ENCODE results near the gene ASXL3. TPM values are rescaled to one million over a fixed set of nuclear protein-coding genes. Genes with fewer than 3 reads are reported as not detected.

Gene ASXL3
- total RNA-seq, 1 experiment from 2014 or later = not detected

- no peaks in the 10 kb centered on the region for H3K36me3 ChIP-seq (ENCODE audit: control insufficient read depth in 1 of 2, insufficient read depth in 2 of 2, low read length in 2 of 2)
- intact Hi-C loops (cut with micrococcal nuclease) = loop anchor here (5.0 kb wide), 1 partner anchor 217 kb away; no protein-coding TSS in a partner anchor
- H3K9ac ChIP-seq (ENCODE audit: low read length) = no peak overlapping the region
- DNase-seq (ENCODE audit: low read depth, low spot score) (no peak), ATAC-seq (no peak)
- H3K79me2 ChIP-seq (ENCODE audit: insufficient read depth, low read length) = no peaks in the 10 kb centered on the region
- ChIA-PET POLR2A (no interaction called here), CTCF (no interaction called here), RAD21 (ENCODE audit: low non-redundant PET in 1 of 2, low total read pairs in 2 of 2, uncharacterized antibody in 2 of 2, unreplicated experiment in 2 of 2) (no interaction called here)
- no peak overlapping the region for H3K27ac ChIP-seq (ENCODE audit: low read depth, low read length)
- H2AFZ ChIP-seq (ENCODE audit: low read depth, low read length, poor library complexity, severe bottlenecking) = no peak overlapping the region
- no peak overlapping the region for H3K4me2 ChIP-seq (ENCODE audit: low read length)
- TF ChIP-seq MAX (IDR thresholded peaks at IDR 0.05) = no peak
- TF ChIP-seq YY1 (IDR thresholded peaks at IDR 0.05; ENCODE audit: extremely low read depth, insufficient replicate concordance, low read depth, low read length) = no peak
- no peak for TF ChIP-seq ZFX (IDR thresholded peaks at IDR 0.05)
- H3K9me2 ChIP-seq (ENCODE audit: insufficient read depth) = no peaks in the 10 kb centered on the region
- no peaks in the 10 kb centered on the region for H3K27me3 ChIP-seq (ENCODE audit: insufficient read depth, low read length)
- H3K4me3 ChIP-seq (replicated peaks in 1 of 2; ENCODE audit: low read depth in 1 of 2, low read length in 2 of 2) = no peak overlapping the region
- H3K4me1 ChIP-seq (ENCODE audit: control insufficient read depth in 1 of 2, insufficient read depth in 2 of 2, low read length in 2 of 2) = no peaks in the 10 kb centered on the region
- no TSS peak for BruUV-seq (replicated peaks)
- H4K20me1 ChIP-seq (ENCODE audit: insufficient read depth) = no peaks in the 10 kb centered on the region
- peaks cover 6 to 14% of the 10 kb centered on the region in 2 experiments; a peak in 2 of 4 replicates for H3K9me3 ChIP-seq (ENCODE audit: control insufficient read depth in 1 of 2, insufficient read depth in 1 of 2, low read depth in 1 of 2, low read length in 2 of 2)
Measured at GRCh38 chr18:33699372-33699771, 121.4 kb downstream of the ASXL3 start.

GRCh38 chr18:33700513-33700976, 122.5 kb downstream of the ASXL3 start:
- Histone ChIP-seq H3K27me3 (ENCODE audit: insufficient read depth, low read length) (no peaks in the 10 kb centered on the region), H3K4me2 (ENCODE audit: low read length) (no peak overlapping the region), H3K9ac (ENCODE audit: low read length) (no peak overlapping the region), H3K9me2 (ENCODE audit: insufficient read depth) (no peaks in the 10 kb centered on the region), H3K9me3 (ENCODE audit: control insufficient read depth in 1 of 2, insufficient read depth in 1 of 2, low read depth in 1 of 2, low read length in 2 of 2) (peaks cover 6 to 11% of the 10 kb centered on the region in 2 experiments; a peak in 2 of 4 replicates), H4K20me1 (ENCODE audit: insufficient read depth) (no peaks in the 10 kb centered on the region), H3K36me3 (ENCODE audit: control insufficient read depth in 1 of 2, insufficient read depth in 2 of 2, low read length in 2 of 2) (no peaks in the 10 kb centered on the region), H3K79me2 (ENCODE audit: insufficient read depth, low read length) (no peaks in the 10 kb centered on the region), H3K4me3 (replicated peaks in 1 of 2; ENCODE audit: low read depth in 1 of 2, low read length in 2 of 2) (no peak overlapping the region), H3K4me1 (ENCODE audit: control insufficient read depth in 1 of 2, insufficient read depth in 2 of 2, low read length in 2 of 2) (no peaks in the 10 kb centered on the region), H3K27ac (ENCODE audit: low read depth, low read length) (no peak overlapping the region), H2AFZ (ENCODE audit: low read depth, low read length, poor library complexity, severe bottlenecking) (no peak overlapping the region)
- no TSS peak for BruUV-seq (replicated peaks)
- ATAC-seq (no peak), DNase-seq (ENCODE audit: low read depth, low spot score) (no peak)
- no peak for TF ChIP-seq POLR2AphosphoS5 (IDR thresholded peaks at IDR 0.05; ENCODE audit: low read depth, low read length)
- no peak for TF ChIP-seq SRF (IDR thresholded peaks at IDR 0.05; ENCODE audit: low read depth)
- no peak for TF ChIP-seq TCF7L2 (IDR thresholded peaks at IDR 0.05; ENCODE audit: borderline replicate concordance, extremely low read depth, insufficient read depth, insufficient read length)
- no peak for TF ChIP-seq EGR1 (IDR thresholded peaks at IDR 0.05; ENCODE audit: low read depth)
- no peak for TF ChIP-seq CEBPB (IDR thresholded peaks at IDR 0.05; ENCODE audit: low read depth)
- CTCF ChIA-PET = no interaction called here
- POLR2A ChIA-PET = no interaction called here
- intact Hi-C loops (cut with micrococcal nuclease) = no loop called here
- RAD21 ChIA-PET (ENCODE audit: low non-redundant PET in 1 of 2, low total read pairs in 2 of 2, uncharacterized antibody in 2 of 2, unreplicated experiment in 2 of 2) = no interaction called here

All from HCT116 (cell line).